Omental fat pad (tissue), 4 donors: ENCODE measurements around the gene CDK5RAP2. TPM values are rescaled to one million over a fixed set of nuclear protein-coding genes. Genes with fewer than 3 reads are reported as not detected.
"Not testable (repeated sequence)": the region's sequence is repeated elsewhere in the genome, so short reads cannot be mapped to it uniquely, and the experiment has no call there.

ENCODE experiments used
- ATAC-seq: fragments of 150-250 bp; one replicate; pipeline ENCODE4 v1.9.1; 2016; ENCODE audit warnings: mild to moderate bottlenecking, moderate library complexity; ENCODE audit not compliant: low FRiP score
- DNase-seq: peaks from one replicate; pipeline ENCODE4 v3.0.0-alpha.2; 2019; ENCODE audit warnings: low spot score
- CTCF ChIP-seq, 3 donors: fragments of 450-650 bp; IDR thresholded peaks; one replicate each; pipeline ENCODE4 v1.5.1; 2016 to 2017; ENCODE audit warnings: antibody characterized with exemption in 3 of 3, mild to moderate bottlenecking in 3 of 3, moderate library complexity in 2 of 3
- total RNA-seq, 4 donors: library from RNA; depleted of rRNA; stranded (reverse); fragments of >200 nt; gene quantifications; one replicate each; pipeline ENCODE4 v1.1.0, GENCODE V29; 2016

Gene CDK5RAP2
- 10 to 100 TPM; 32.8 to 47.6 (median 39.4) TPM for total RNA-seq

- ATAC-seq: peak; percentile 98
Observed at GRCh38 chr9:120580051-120580896, at the start of gene CDK5RAP2. Gene CDK5RAP2, minus strand, starts transcription at chr9:120580167. Its CDS starts 189 bp downstream, at chr9:120579978.

GRCh38 chr9:120628925-120629497 lies 49.0 kb upstream of the CDK5RAP2 start:
- DNase-seq, ATAC-seq: not testable (repeated sequence)

More at GRCh38 chr9:120580051-120580896, at the start of gene CDK5RAP2:
- no peak for TF ChIP-seq CTCF (IDR thresholded peaks at IDR 0.05)
- DNase-seq: peak; percentile 66

GRCh38 chr9:120628207-120628924 lies 48.4 kb upstream of the CDK5RAP2 start:
- no peak for DNase-seq
- no peak for ATAC-seq
- no peak for TF ChIP-seq CTCF (IDR thresholded peaks at IDR 0.05)

GRCh38 chr9:120627073-120627472 lies 47.1 kb upstream of the CDK5RAP2 start:
- no peak for DNase-seq
- no peak for ATAC-seq
- no peak for TF ChIP-seq CTCF (IDR thresholded peaks at IDR 0.05)

GRCh38 chr9:120626512-120626911 lies 46.5 kb upstream of the CDK5RAP2 start:
- ATAC-seq (no peak), DNase-seq (no peak)
- no peak for TF ChIP-seq CTCF (IDR thresholded peaks at IDR 0.05)

GRCh38 chr9:120625222-120625621 lies 45.3 kb upstream of the CDK5RAP2 start:
- no peak for DNase-seq
- no peak for ATAC-seq
- TF ChIP-seq CTCF (IDR thresholded peaks at IDR 0.05): no peak

GRCh38 chr9:120622790-120623189 lies 42.8 kb upstream of the CDK5RAP2 start:
- DNase-seq: no peak
- ATAC-seq: no peak
- TF ChIP-seq CTCF (IDR thresholded peaks at IDR 0.05): no peak
